K562 (cell line): ENCODE results near the gene LMAN2L. TPM values are rescaled to one million over a fixed set of nuclear protein-coding genes. Genes with fewer than 3 reads are reported as not detected.

Experiments
- ATAC-seq: fragments of 200-7000 bp; cut with Tn5 transposase; 3 replicates; pipeline ENCODE4 v1.9.1; 2020; ENCODE audit warnings: moderate library complexity
- BruUV-seq: library from RNA; stranded (reverse); fragments of 400-500 nt; replicated peaks from 2 replicates; lab custom pipeline; 2021; lab: Mats Ljungman, UMichigan
- CTCF ChIA-PET: fragments of 300-600 bp; formaldehyde crosslinking; extraction: SDS; loops from one replicate; lab custom pipeline; 2021; ENCODE audit warnings: low intra/inter-chr PET ratio; lab: Yijun Ruan, JAX
- POLR2A ChIA-PET: fragments of 300-600, 350-650 bp; sonication (Branson Sonifier 250); formaldehyde crosslinking; extraction: SDS; loops from one replicate; lab custom pipeline; 2021; ENCODE audit warnings: antibody characterized with exemption, inconsistent platforms; lab: Yijun Ruan, JAX
- DNase-seq, 4 experiments: peaks; one replicate each; pipeline versions ENCODE4 v3.0.0 to v3.0.0-alpha.2; 2011 to 2018; ENCODE audit warnings: low spot score in 3 of 4, mixed read lengths in 3 of 4; ENCODE audit errors: extremely low read depth in 1 of 4
- FAIRE-seq: peaks from 2 replicates; lab custom pipeline; 2011; peaks lifted over from hg19 to GRCh38; lab: Jason Lieb, UNC
- H2AFZ ChIP-seq: 2 replicates; pipeline ENCODE4 v1.6.0; 2011; ENCODE audit warnings: low read depth, low read length, control low read depth, inconsistent platforms
- H3K27ac ChIP-seq: fragments of 200-600 bp; 3 replicates; pipeline ENCODE4 v1.8.0; 2011; ENCODE audit warnings: low read depth, mild to moderate bottlenecking, control low read depth, inconsistent platforms, low read length, moderate library complexity, mixed read lengths; ENCODE audit errors: extremely low read depth
- H3K27me3 ChIP-seq, 2 experiments: fragments of 300-600 bp in 1 of 2; 2 replicates in 1 of 2; 3 replicates in 1 of 2; pipeline versions ENCODE4 v1.6.0 to v1.8.0; 2011; ENCODE audit warnings: inconsistent platforms in 2 of 2, low read length in 2 of 2, mild to moderate bottlenecking in 1 of 2, mixed read lengths in 1 of 2, moderate library complexity in 1 of 2; ENCODE audit not compliant: control insufficient read depth in 2 of 2, insufficient read depth in 2 of 2
- H3K36me3 ChIP-seq: fragments of 300-600 bp; 3 replicates; pipeline ENCODE4 v1.8.0; 2011; ENCODE audit warnings: mild to moderate bottlenecking, low read length, inconsistent platforms; ENCODE audit not compliant: control insufficient read depth, insufficient read depth
- H3K4me1 ChIP-seq, 2 experiments: fragments of 200-600 bp in 1 of 2; replicated peaks in 1 of 2; 2 replicates in 1 of 2; 3 replicates in 1 of 2; pipeline versions ENCODE4 v1.5.1 to v1.8.0; 2011; ENCODE audit warnings: inconsistent platforms in 2 of 2, low read length in 2 of 2, mild to moderate bottlenecking in 1 of 2, mixed read lengths in 1 of 2, moderate library complexity in 1 of 2; ENCODE audit not compliant: control insufficient read depth in 2 of 2, insufficient read depth in 2 of 2
- H3K4me2 ChIP-seq: 2 replicates; pipeline ENCODE4 v1.6.1; 2011; ENCODE audit warnings: low read length, control low read depth, inconsistent platforms, mixed read lengths; ENCODE audit not compliant: insufficient read depth
- H3K4me3 ChIP-seq: fragments of 200-600 bp; sonication (generic), shearing (Covaris generic); 2 replicates; pipeline ENCODE4 v1.5.1; 2016; ENCODE audit warnings: control low read depth, inconsistent platforms
- H3K79me2 ChIP-seq: fragments of 200-600 bp; 3 replicates; pipeline ENCODE4 v1.8.0; 2011; ENCODE audit warnings: low read length, inconsistent platforms; ENCODE audit not compliant: control insufficient read depth, insufficient read depth
- H3K9ac ChIP-seq, 2 experiments: 2 replicates each; pipeline versions ENCODE4 v1.6.0 to v1.6.1; 2011; ENCODE audit warnings: low read depth in 2 of 2, low read length in 2 of 2, control low read depth in 1 of 2, inconsistent platforms in 1 of 2, mild to moderate bottlenecking in 1 of 2, mixed read lengths in 1 of 2; ENCODE audit not compliant: insufficient read depth in 1 of 2
- H3K9me1 ChIP-seq: one replicate; pipeline ENCODE4 v1.6.0; 2011; ENCODE audit warnings: inconsistent platforms, mild to moderate bottlenecking, low read length, moderate library complexity; ENCODE audit not compliant: control insufficient read depth, insufficient read depth
- H3K9me3 ChIP-seq: replicated peaks from 2 replicates; pipeline ENCODE4 v1.5.1; 2011; ENCODE audit warnings: low read depth, low read length, inconsistent platforms; ENCODE audit not compliant: control insufficient read depth, insufficient read depth
- H4K20me1 ChIP-seq: replicated peaks from 2 replicates; pipeline ENCODE4 v1.6.1; 2011; ENCODE audit warnings: low read length, inconsistent platforms, mixed read lengths; ENCODE audit not compliant: control insufficient read depth, insufficient read depth
- ATF1 ChIP-seq, 2 experiments: fragments of 450-650 bp in 1 of 2; IDR thresholded peaks; 2 replicates each; pipeline ENCODE4 v1.6.1; 2016; ENCODE audit warnings: missing compliant biosample characterization in 1 of 2, missing genetic modification characterization in 1 of 2
- CBX8 ChIP-seq: fragments of 200-600 bp; sonication (generic); IDR thresholded peaks from 2 replicates; pipeline ENCODE4 v1.6.1; 2012; ENCODE audit warnings: borderline replicate concordance, mixed run types, low read depth, mild to moderate bottlenecking, moderate library complexity, mixed read lengths, low read length, control low read depth, inconsistent platforms; ENCODE audit not compliant: poor library complexity, severe bottlenecking; ENCODE audit errors: extremely low read depth
- GATAD2B ChIP-seq: fragments of 450-650 bp; IDR thresholded peaks from 2 replicates; pipeline ENCODE4 v1.6.1; 2017; ENCODE audit warnings: mild to moderate bottlenecking, borderline replicate concordance
- KLF10 ChIP-seq: fragments of 250-450 bp; sonication (Bioruptor Pico); IDR thresholded peaks from 2 replicates; pipeline ENCODE4 v1.6.1; 2021; ENCODE audit warnings: matching md5 sums
- L3MBTL2 ChIP-seq: fragments of 450-650 bp; IDR thresholded peaks from 2 replicates; pipeline ENCODE4 v1.6.1; 2016; ENCODE audit warnings: mild to moderate bottlenecking, moderate library complexity
- NR4A1 ChIP-seq, 2 experiments: fragments of 250-450 bp in 1 of 2; fragments of 450-650 bp in 1 of 2; sonication (Bioruptor Pico) in 1 of 2; IDR thresholded peaks; 2 replicates each; pipeline versions ENCODE4 v1.4.0 to v1.6.1; 2016 to 2020; ENCODE audit warnings: mild to moderate bottlenecking in 2 of 2, missing compliant biosample characterization in 1 of 2, missing genetic modification characterization in 1 of 2, moderate library complexity in 1 of 2
- SPI1 ChIP-seq: IDR thresholded peaks from 2 replicates; pipeline ENCODE4 v1.6.1; 2011; ENCODE audit warnings: low read depth, low read length, control low read depth, borderline replicate concordance
- ZNF780A ChIP-seq: fragments of 250-450 bp; sonication (Bioruptor Pico); IDR thresholded peaks from 2 replicates; pipeline ENCODE4 v1.5.0; 2021; ENCODE audit warnings: mild to moderate bottlenecking
- WGBS: fragments of 100-300 bp; shearing (Covaris generic); methylation state at CpG from one replicate; pipeline ENCODE4 v1.1.6; 2016; ENCODE audit warnings: low coverage, mixed read lengths; ENCODE audit not compliant: insufficient coverage; ENCODE audit errors: missing lambda C conversion rate; 5-methylcytosine and 5-hydroxymethylcytosine counted together
- in situ Hi-C: fragments of 300-500 bp; cut with MboI; formaldehyde crosslinking; loops from 4 replicates; pipeline ENCODE4 v1.15.0; 2018; ENCODE audit warnings: inconsistent platforms, mixed read lengths
- intact Hi-C: fragments of 100-400 bp; cut with micrococcal nuclease; formaldehyde crosslinking; loops from 2 replicates; pipeline ENCODE4 v1.14.2; 2022
- polyA plus RNA-seq, 8 experiments: library from polyadenylated mRNA; depleted of rRNA in 4 of 8; stranded (reverse) in 5 of 8; unstranded in 3 of 8; fragments of >200 nt; fragmentation: Nextera tagmentation in 2 of 8; fragmentation: Illumina TruSeq in 1 of 8; extraction: Ambion mirVana in 2 of 8; extraction: Trizol in 1 of 8; gene quantifications; 2 replicates each; pipeline versions ENCODE4 v1.2.1 to v1.2.3, GENCODE V29; 2011 to 2014; ENCODE audit warnings: inconsistent platforms in 1 of 8, missing spikeins in 1 of 8
- total RNA-seq, 7 experiments: library from RNA; depleted of rRNA in 6 of 7; stranded (reverse); fragments of >200 nt in 6 of 7; fragmentation: Illumina TruSeq in 2 of 7; extraction: Trizol in 2 of 7; gene quantifications; 2 replicates each; pipeline versions ENCODE4 v1.2.1 to v1.2.3, GENCODE V29; 2011 to 2021; ENCODE audit warnings: low replicate concordance in 1 of 7
- TF ChIP-seq, protein P1 (sequence below): fragments of 250-450 bp; sonication (Bioruptor Pico); IDR thresholded peaks from 2 replicates; pipeline ENCODE4 v1.8.0; 2021; ENCODE audit warnings: moderate library complexity, mild to moderate bottlenecking, inconsistent platforms
- TF ChIP-seq, protein P2 (sequence below): sonication (generic); formaldehyde crosslinking; IDR thresholded peaks from 2 replicates; pipeline ENCODE4 v1.8.0; 2022; ENCODE audit warnings: mild to moderate bottlenecking, low read depth, missing genetic modification reagents

Gene LMAN2L
- total and polyA plus RNA-seq, 9 of the 15 experiments (the other 6 are each of a cell fraction or from before 2014, with no cell fraction given) = 7.2 to 37.7 (median 12.5) TPM

DNA sequence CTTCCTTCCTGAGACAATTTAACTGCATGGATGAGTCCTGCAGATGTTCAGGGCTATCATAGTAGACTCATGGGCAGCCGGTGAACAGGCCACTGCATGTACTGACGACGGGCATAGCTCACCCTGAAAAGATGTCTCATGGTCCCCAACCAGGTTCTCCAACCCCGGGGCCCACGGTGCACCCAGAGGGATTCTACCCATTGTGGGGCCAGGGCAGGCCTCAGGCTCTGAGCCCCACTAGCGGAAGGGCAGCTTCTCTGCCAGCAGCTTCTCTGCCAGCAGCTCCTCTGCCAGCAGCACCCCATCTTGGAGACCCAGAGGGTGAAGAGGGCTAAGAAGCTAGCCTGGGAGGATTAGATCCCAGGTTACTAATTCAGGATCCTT lies 17.6 kb upstream of the LMAN2L start:
- H3K9me3 ChIP-seq = no peaks in the 10 kb centered on the region
- FAIRE-seq (no peak), ATAC-seq (no peak), DNase-seq (no peak)
- peaks cover 16% of the 10 kb centered on the region for H3K79me2 ChIP-seq
- no TSS peak for BruUV-seq
- ChIA-PET POLR2A (interaction anchor here (0.6 to 1.8 kb wide), 4 partner anchors 8 to 122 kb away, joined by 3 to 7 read pairs (median 4); no protein-coding TSS in a partner anchor), CTCF (interaction anchor here (1.1 kb wide), 1 partner anchor 208 kb away, joined by 4 read pairs; no protein-coding TSS in a partner anchor)
- peaks cover 21 to 23% of the 10 kb centered on the region in 2 experiments; a peak in 4 of 5 replicates for H3K4me1 ChIP-seq
- peaks cover 5% of the 10 kb centered on the region; the same call in 1 of the 2 replicates for H4K20me1 ChIP-seq
- H3K27me3 ChIP-seq = no peaks in the 10 kb centered on the region; a peak in 1 of 5 replicates
- H3K27ac ChIP-seq = no peak overlapping the region
- intact Hi-C loops = no loop called here
- H3K36me3 ChIP-seq = no peaks in the 10 kb centered on the region
- no peak overlapping the region for H3K4me2 ChIP-seq
- in situ Hi-C loops = no loop called here
- H2AFZ ChIP-seq = no peak overlapping the region; the same call in 1 of the 2 replicates
- no peaks in the 10 kb centered on the region for H3K9me1 ChIP-seq
- no peak overlapping the region for H3K9ac ChIP-seq
- WGBS = 30% methylated on average over 3 of the region's 6 CpGs
- H3K4me3 ChIP-seq = no peak overlapping the region
- TF ChIP-seq ATF1 (CRISPR knock-in tag; IDR thresholded peaks at IDR 0.05) (no peak), ATF1 (tag; IDR thresholded peaks at IDR 0.05) (no peak), NR4A1 (CRISPR knock-in tag; IDR thresholded peaks at IDR 0.05) (no peak), NR4A1 (tag; IDR thresholded peaks at IDR 0.05) (no peak), GATAD2B (no peak), CBX8 (no peak), ZNF780A (CRISPR knock-in tag) (no peak), SPI1 (no peak), L3MBTL2 (no peak), KLF10 (CRISPR knock-in tag) (no peak)
- TF ChIP-seq, protein P1, sequence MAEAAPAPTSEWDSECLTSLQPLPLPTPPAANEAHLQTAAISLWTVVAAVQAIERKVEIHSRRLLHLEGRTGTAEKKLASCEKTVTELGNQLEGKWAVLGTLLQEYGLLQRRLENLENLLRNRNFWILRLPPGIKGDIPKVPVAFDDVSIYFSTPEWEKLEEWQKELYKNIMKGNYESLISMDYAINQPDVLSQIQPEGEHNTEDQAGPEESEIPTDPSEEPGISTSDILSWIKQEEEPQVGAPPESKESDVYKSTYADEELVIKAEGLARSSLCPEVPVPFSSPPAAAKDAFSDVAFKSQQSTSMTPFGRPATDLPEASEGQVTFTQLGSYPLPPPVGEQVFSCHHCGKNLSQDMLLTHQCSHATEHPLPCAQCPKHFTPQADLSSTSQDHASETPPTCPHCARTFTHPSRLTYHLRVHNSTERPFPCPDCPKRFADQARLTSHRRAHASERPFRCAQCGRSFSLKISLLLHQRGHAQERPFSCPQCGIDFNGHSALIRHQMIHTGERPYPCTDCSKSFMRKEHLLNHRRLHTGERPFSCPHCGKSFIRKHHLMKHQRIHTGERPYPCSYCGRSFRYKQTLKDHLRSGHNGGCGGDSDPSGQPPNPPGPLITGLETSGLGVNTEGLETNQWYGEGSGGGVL (CRISPR knock-in tag) = no peak
- TF ChIP-seq, protein P2, sequence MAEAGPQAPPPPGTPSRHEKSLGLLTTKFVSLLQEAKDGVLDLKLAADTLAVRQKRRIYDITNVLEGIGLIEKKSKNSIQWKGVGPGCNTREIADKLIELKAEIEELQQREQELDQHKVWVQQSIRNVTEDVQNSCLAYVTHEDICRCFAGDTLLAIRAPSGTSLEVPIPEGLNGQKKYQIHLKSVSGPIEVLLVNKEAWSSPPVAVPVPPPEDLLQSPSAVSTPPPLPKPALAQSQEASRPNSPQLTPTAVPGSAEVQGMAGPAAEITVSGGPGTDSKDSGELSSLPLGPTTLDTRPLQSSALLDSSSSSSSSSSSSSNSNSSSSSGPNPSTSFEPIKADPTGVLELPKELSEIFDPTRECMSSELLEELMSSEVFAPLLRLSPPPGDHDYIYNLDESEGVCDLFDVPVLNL = no peak
